ENCODE measurements around the gene HAS3.

The HAS3 gene

GRCh38 chr16:69089091-69089910, 16.2 kb upstream of the HAS3 start:
- H3K4me3 ChIP-seq (ENCODE audit: low read depth, low read length), result no peak overlapping the region
- no peaks in the 10 kb centered on the region for H3K36me3 ChIP-seq (ENCODE audit: control insufficient read depth, insufficient read depth, low read length)
- peaks cover 14% of the 10 kb centered on the region for H3K4me1 ChIP-seq
- H3K27me3 ChIP-seq (ENCODE audit: control insufficient read depth, insufficient read depth, low read length), result no peaks in the 10 kb centered on the region
- H3K27ac ChIP-seq, result peak overlapping the region; percentile 2
- TF ChIP-seq CTCF (IDR thresholded peaks at IDR 0.05), result no peak
- H3K79me2 ChIP-seq, result no peaks in the 10 kb centered on the region
- no peak overlapping the region for H3K9ac ChIP-seq
- no peaks in the 10 kb centered on the region for H3K9me3 ChIP-seq (ENCODE audit: control insufficient read depth, low read length)
- peak overlapping the region; percentile 45 for H3K4me2 ChIP-seq (ENCODE audit: low read length)
- H2AFZ ChIP-seq, result peak overlapping the region; percentile 47

GRCh38 chr16:69093974-69094373, 11.5 kb upstream of the HAS3 start:
- no peaks in the 10 kb centered on the region for H3K79me2 ChIP-seq
- H3K36me3 ChIP-seq (ENCODE audit: control insufficient read depth, insufficient read depth, low read length), result no peaks in the 10 kb centered on the region
- H3K9ac ChIP-seq, result no peak overlapping the region
- no peak overlapping the region for H3K27ac ChIP-seq
- no peaks in the 10 kb centered on the region for H3K9me3 ChIP-seq (ENCODE audit: control insufficient read depth, low read length)
- TF ChIP-seq CTCF (IDR thresholded peaks at IDR 0.05), result no peak
- no peak overlapping the region for H3K4me3 ChIP-seq (ENCODE audit: low read depth, low read length)
- H3K4me1 ChIP-seq, result peaks cover 10% of the 10 kb centered on the region
- H2AFZ ChIP-seq, result no peak overlapping the region
- no peak overlapping the region for H3K4me2 ChIP-seq (ENCODE audit: low read length)
- H3K27me3 ChIP-seq (ENCODE audit: control insufficient read depth, insufficient read depth, low read length), result no peaks in the 10 kb centered on the region

- no peaks in the 10 kb centered on the region for H3K9me3 ChIP-seq (ENCODE audit: control insufficient read depth, low read length)
- no peak overlapping the region for H3K27ac ChIP-seq
- no peaks in the 10 kb centered on the region for H3K36me3 ChIP-seq (ENCODE audit: control insufficient read depth, insufficient read depth, low read length)
- no peak for TF ChIP-seq CTCF (IDR thresholded peaks at IDR 0.05)
- H3K4me2 ChIP-seq (ENCODE audit: low read length), result no peak overlapping the region
- no peak overlapping the region for H3K4me3 ChIP-seq (ENCODE audit: low read depth, low read length)
- no peaks in the 10 kb centered on the region for H3K27me3 ChIP-seq (ENCODE audit: control insufficient read depth, insufficient read depth, low read length)
- no peaks in the 10 kb centered on the region for H3K79me2 ChIP-seq
- H3K9ac ChIP-seq, result no peak overlapping the region
- no peak overlapping the region for H2AFZ ChIP-seq
- peaks cover 7% of the 10 kb centered on the region for H3K4me1 ChIP-seq
Observed at GRCh38 chr16:69094501-69094900, 11.0 kb upstream of the HAS3 start.

DNA sequence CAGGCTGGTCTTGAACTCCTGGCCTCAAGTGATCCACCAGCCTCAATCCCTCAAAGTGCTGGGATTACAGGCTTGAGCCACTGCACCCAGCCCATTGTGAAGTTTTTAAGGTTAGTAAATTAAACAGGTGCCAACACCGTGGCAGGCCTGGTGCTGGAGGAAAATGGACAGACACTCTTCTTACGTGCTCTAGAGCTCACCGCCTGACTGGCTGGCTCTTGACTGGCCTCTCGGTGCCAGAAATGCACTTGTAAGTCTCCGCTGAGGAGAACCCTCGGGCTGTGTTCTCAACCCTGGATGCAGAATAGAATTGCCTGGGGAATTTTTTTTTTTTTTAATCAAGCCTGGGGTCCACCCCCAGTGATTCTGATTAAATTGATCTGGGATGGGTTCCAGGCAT, 10.3 kb upstream of the HAS3 start:
- Histone ChIP-seq H3K9me3 (ENCODE audit: control insufficient read depth, low read length) (no peaks in the 10 kb centered on the region), H2AFZ (no peak overlapping the region), H3K4me3 (ENCODE audit: low read depth, low read length) (no peak overlapping the region), H3K27me3 (ENCODE audit: control insufficient read depth, insufficient read depth, low read length) (no peaks in the 10 kb centered on the region), H3K79me2 (no peaks in the 10 kb centered on the region), H3K36me3 (ENCODE audit: control insufficient read depth, insufficient read depth, low read length) (no peaks in the 10 kb centered on the region), H3K4me1 (peaks cover 4% of the 10 kb centered on the region), H3K27ac (no peak overlapping the region), H3K4me2 (ENCODE audit: low read length) (no peak overlapping the region), H3K9ac (no peak overlapping the region)
- TF ChIP-seq CTCF (IDR thresholded peaks at IDR 0.05), result no peak
